ENCODE results near the gene HPD.

GRCh38 chr12:121793440-121793837, 65.2 kb downstream of the HPD start, which contains the start of gene RHOF:
- TF ChIP-seq POLR2A (IDR thresholded peaks at IDR 0.05): peak in 1 of 3 donors; percentile 28
- TF ChIP-seq CTCF (IDR thresholded peaks at IDR 0.05 in 8 of 11, conservative IDR thresholded peaks at IDR 0.05 in 3 of 11): no peak
- TF ChIP-seq POLR2AphosphoS5 (IDR thresholded peaks at IDR 0.05): peak; percentile 3 to 55 (median 55)
